Activated T-cell treated with anti-CD3 and anti-CD28 coated beads, Interleukin-2, amount 50 U/mL, for 4 hours (primary cell): Measurements from ENCODE around the gene DLG3. TPM values are rescaled to one million over a fixed set of nuclear protein-coding genes. Genes with fewer than 3 reads are reported as not detected.

ENCODE experiments used
- ATAC-seq, 2 donors: fragments of 200-7000 bp; cut with Tn5 transposase; one replicate each; pipeline ENCODE4 v1.10.0; 2021
- DNase-seq: peaks from one replicate; pipeline ENCODE4 v3.0.0-alpha.2; 2020
- H3K27me3 Mint-ChIP-seq: one replicate; pipeline ENCODE4 v1.8.0; 2021; ENCODE audit warnings: low read depth, mixed read lengths
- H3K36me3 Mint-ChIP-seq: one replicate; pipeline ENCODE4 v1.8.0; 2022; ENCODE audit warnings: mixed read lengths; ENCODE audit not compliant: insufficient read depth
- H3K4me1 Mint-ChIP-seq: one replicate; pipeline ENCODE4 v1.8.0; 2021; ENCODE audit warnings: low read depth, mixed read lengths
- H3K4me3 Mint-ChIP-seq: one replicate; pipeline ENCODE4 v1.8.0; 2021; ENCODE audit warnings: mild to moderate bottlenecking, moderate library complexity, mixed read lengths
- H3K9me3 Mint-ChIP-seq: one replicate; pipeline ENCODE4 v1.8.0; 2021; ENCODE audit warnings: mixed read lengths
- total RNA-seq, 3 donors: library from RNA; stranded (reverse); gene quantifications; one replicate each; pipeline ENCODE4 v1.2.1, GENCODE V29; 2021

Gene DLG3
- total RNA-seq, 3 donors from 2014 or later: 8.0 to 9.1 (median 9.0) TPM

- Mint-ChIP-seq H3K27me3 (peaks cover 2% of the 10 kb centered on the region), H3K4me3 (no peak overlapping the region), H3K9me3 (no peaks in the 10 kb centered on the region), H3K36me3 (no peaks in the 10 kb centered on the region), H3K4me1 (peaks cover 20% of the 10 kb centered on the region)
- ATAC-seq (no peak), DNase-seq (no peak)
Observed at GRCh38 chrX:70449457-70449966, 4.9 kb downstream of the DLG3 start.

- Mint-ChIP-seq H3K4me3 (peak overlapping the region; percentile 83), H3K36me3 (peaks cover 3% of the 10 kb centered on the region), H3K27me3 (no peaks in the 10 kb centered on the region), H3K9me3 (no peaks in the 10 kb centered on the region), H3K4me1 (peaks cover 37% of the 10 kb centered on the region)
- DNase-seq (peak; percentile 37), ATAC-seq (peak; percentile 47 to 57)
Observed at GRCh38 chrX:70452143-70452733, 7.6 kb downstream of the DLG3 start.

- no peaks in the 10 kb centered on the region for H3K27me3 Mint-ChIP-seq
- H3K4me3 Mint-ChIP-seq: peak overlapping the region; percentile 71
- no peak for ATAC-seq
Observed at GRCh38 chrX:70453024-70453618, 8.5 kb downstream of the DLG3 start.

GRCh38 chrX:70454441-70455365 lies 10.1 kb downstream of the DLG3 start:
- Mint-ChIP-seq H3K36me3 (peaks cover 3% of the 10 kb centered on the region), H3K4me1 (peaks cover 37% of the 10 kb centered on the region), H3K4me3 (peak overlapping the region; percentile 82), H3K9me3 (no peaks in the 10 kb centered on the region), H3K27me3 (no peaks in the 10 kb centered on the region)
- peak; percentile 57 to 61 for ATAC-seq
- DNase-seq: peak; percentile 53

More at GRCh38 chrX:70453024-70453618, 8.5 kb downstream of the DLG3 start:
- Mint-ChIP-seq H3K36me3 (peaks cover 3% of the 10 kb centered on the region), H3K9me3 (no peaks in the 10 kb centered on the region), H3K4me1 (peaks cover 37% of the 10 kb centered on the region)
- no peak for DNase-seq

- Mint-ChIP-seq H3K4me1 (peaks cover 37% of the 10 kb centered on the region), H3K36me3 (peaks cover 3% of the 10 kb centered on the region), H3K9me3 (no peaks in the 10 kb centered on the region), H3K27me3 (no peaks in the 10 kb centered on the region), H3K4me3 (peak overlapping the region; percentile 82)
- DNase-seq (no peak), ATAC-seq (peak in 1 of 2 donors; percentile 9)
Observed at GRCh38 chrX:70455366-70456202, 10.9 kb downstream of the DLG3 start.

GRCh38 chrX:70456256-70456655 lies 11.6 kb downstream of the DLG3 start:
- DNase-seq: no peak
- Mint-ChIP-seq H3K27me3 (no peaks in the 10 kb centered on the region), H3K4me3 (peak overlapping the region; percentile 82), H3K36me3 (peaks cover 3% of the 10 kb centered on the region), H3K9me3 (no peaks in the 10 kb centered on the region), H3K4me1 (peaks cover 37% of the 10 kb centered on the region)
- peak; percentile 14 to 24 for ATAC-seq

GRCh38 chrX:70461026-70461425 lies 16.4 kb downstream of the DLG3 start:
- Mint-ChIP-seq H3K9me3 (no peaks in the 10 kb centered on the region), H3K27me3 (no peaks in the 10 kb centered on the region), H3K4me3 (no peak overlapping the region), H3K4me1 (peaks cover 12% of the 10 kb centered on the region), H3K36me3 (peaks cover 3% of the 10 kb centered on the region)
- ATAC-seq (no peak), DNase-seq (no peak)

GRCh38 chrX:70464051-70464450 lies 19.4 kb downstream of the DLG3 start:
- ATAC-seq: no peak
- no peaks in the 10 kb centered on the region for H3K9me3 Mint-ChIP-seq
- DNase-seq: no peak
- H3K4me1 Mint-ChIP-seq: no peaks in the 10 kb centered on the region
- H3K4me3 Mint-ChIP-seq: no peak overlapping the region
- no peaks in the 10 kb centered on the region for H3K36me3 Mint-ChIP-seq
- H3K27me3 Mint-ChIP-seq: no peaks in the 10 kb centered on the region

- DNase-seq (no peak), ATAC-seq (no peak)
- Mint-ChIP-seq H3K4me1 (peaks cover 12% of the 10 kb centered on the region), H3K9me3 (no peaks in the 10 kb centered on the region), H3K4me3 (no peak overlapping the region), H3K36me3 (peaks cover 2% of the 10 kb centered on the region), H3K27me3 (no peaks in the 10 kb centered on the region)
Observed at GRCh38 chrX:70466968-70467367, 22.3 kb downstream of the DLG3 start.

- Mint-ChIP-seq H3K4me3 (no peak overlapping the region), H3K9me3 (no peaks in the 10 kb centered on the region), H3K27me3 (no peaks in the 10 kb centered on the region), H3K36me3 (peaks cover 2% of the 10 kb centered on the region), H3K4me1 (peaks cover 12% of the 10 kb centered on the region)
- no peak for ATAC-seq
- DNase-seq: no peak
Observed at GRCh38 chrX:70468709-70469108, 24.1 kb downstream of the DLG3 start.

- no peak for DNase-seq
- H3K27me3 Mint-ChIP-seq: no peaks in the 10 kb centered on the region
- H3K4me3 Mint-ChIP-seq: no peak overlapping the region
- H3K9me3 Mint-ChIP-seq: no peaks in the 10 kb centered on the region
- ATAC-seq: no peak
- peaks cover 12% of the 10 kb centered on the region for H3K4me1 Mint-ChIP-seq
- peaks cover 3% of the 10 kb centered on the region for H3K36me3 Mint-ChIP-seq
Observed at GRCh38 chrX:70470850-70471289, 26.2 kb downstream of the DLG3 start.

GRCh38 chrX:70476166-70476933 lies 31.7 kb downstream of the DLG3 start:
- Mint-ChIP-seq H3K36me3 (peaks cover 6% of the 10 kb centered on the region), H3K4me1 (peaks cover 5% of the 10 kb centered on the region)
- no peak for ATAC-seq

More at GRCh38 chrX:70476166-70476933, 31.7 kb downstream of the DLG3 start:
- Mint-ChIP-seq H3K4me3 (no peak overlapping the region), H3K27me3 (no peaks in the 10 kb centered on the region), H3K9me3 (no peaks in the 10 kb centered on the region)
- no peak for DNase-seq
